HAP-1 (cell line): ENCODE results near the gene RBFOX1.

Experiments used
- DNase-seq, 2 experiments: peaks; one replicate each; pipeline ENCODE4 v3.0.0-alpha.2; 2016 to 2020; ENCODE audit warnings: low spot score in 2 of 2
- H3K27me3 ChIP-seq: fragments of 250-450 bp; sonication (Bioruptor Pico); 2 replicates; pipeline ENCODE4 v1.5.1; 2020; ENCODE audit warnings: low read depth, mild to moderate bottlenecking, moderate library complexity
- H3K36me3 ChIP-seq: fragments of 250-450 bp; sonication (Bioruptor Pico); replicated peaks from 2 replicates; pipeline ENCODE4 v1.5.1; 2020; ENCODE audit warnings: mild to moderate bottlenecking
- H3K4me1 ChIP-seq: fragments of 250-450 bp; sonication (Bioruptor Pico); 2 replicates; pipeline ENCODE4 v1.5.1; 2020; ENCODE audit warnings: mild to moderate bottlenecking
- H3K4me3 ChIP-seq: fragments of 250-450 bp; sonication (Bioruptor Pico); 2 replicates; pipeline ENCODE4 v1.5.1; 2020; ENCODE audit warnings: mild to moderate bottlenecking, moderate library complexity
- H3K9me3 ChIP-seq: fragments of 250-450 bp; sonication (Bioruptor Pico); 2 replicates; pipeline ENCODE4 v1.5.1; 2020; ENCODE audit warnings: mild to moderate bottlenecking, moderate library complexity
- in situ Hi-C: fragments of 300-500 bp; cut with MboI; formaldehyde crosslinking; loops from 3 replicates; pipeline ENCODE4 v1.14.3; 2020; ENCODE audit warnings: low sequenced_read_pairs, inconsistent platforms, mixed read lengths

RBFOX1 gene

DNA sequence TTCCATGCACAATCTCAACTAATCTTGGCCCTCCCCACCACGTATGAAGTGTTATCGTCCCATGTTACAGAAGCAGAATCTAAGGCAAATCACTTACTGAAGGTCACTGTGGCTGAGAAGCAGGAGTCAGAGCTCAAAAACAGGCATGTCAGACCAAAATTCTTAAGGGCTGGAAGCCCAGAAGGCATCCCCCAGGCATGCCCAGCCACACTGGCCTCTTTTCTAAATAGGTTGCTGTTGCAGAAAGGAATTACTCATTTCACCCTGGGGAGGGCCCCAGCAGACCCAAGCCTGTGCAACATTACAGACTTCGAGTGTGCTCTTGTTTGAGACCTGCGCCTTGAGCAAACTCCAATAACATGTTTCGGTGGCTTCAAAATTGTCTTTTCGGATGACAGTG lies 194.1 kb downstream of the RBFOX1 start:
- no peaks in the 10 kb centered on the region for H3K4me1 ChIP-seq
- no peaks in the 10 kb centered on the region for H3K9me3 ChIP-seq
- no peaks in the 10 kb centered on the region for H3K27me3 ChIP-seq
- in situ Hi-C loops, result no loop called here
- H3K4me3 ChIP-seq, result no peak overlapping the region
- H3K36me3 ChIP-seq, result no peaks in the 10 kb centered on the region
- no peak for DNase-seq

DNA sequence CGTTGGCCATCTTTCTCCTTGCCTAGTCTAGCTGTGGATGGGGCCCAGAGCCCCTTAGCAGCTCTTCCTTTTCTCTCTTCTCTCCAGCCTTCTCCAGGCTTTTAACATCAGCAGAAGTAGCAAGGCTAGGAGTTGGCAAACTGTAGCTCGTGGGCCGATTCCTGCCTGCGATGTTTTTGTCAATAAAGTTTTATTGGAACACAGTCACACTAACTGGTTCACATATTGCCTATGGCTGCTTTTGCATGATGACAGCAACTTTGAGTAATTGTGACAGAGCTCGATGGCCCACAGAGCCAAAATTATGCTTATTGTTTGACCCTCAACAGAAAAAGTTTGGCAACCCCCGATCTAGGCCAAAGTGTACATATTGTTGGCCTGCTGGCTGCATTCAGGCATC lies 199.9 kb downstream of the RBFOX1 start:
- H3K4me1 ChIP-seq, result no peaks in the 10 kb centered on the region
- in situ Hi-C loops, result no loop called here

DNA sequence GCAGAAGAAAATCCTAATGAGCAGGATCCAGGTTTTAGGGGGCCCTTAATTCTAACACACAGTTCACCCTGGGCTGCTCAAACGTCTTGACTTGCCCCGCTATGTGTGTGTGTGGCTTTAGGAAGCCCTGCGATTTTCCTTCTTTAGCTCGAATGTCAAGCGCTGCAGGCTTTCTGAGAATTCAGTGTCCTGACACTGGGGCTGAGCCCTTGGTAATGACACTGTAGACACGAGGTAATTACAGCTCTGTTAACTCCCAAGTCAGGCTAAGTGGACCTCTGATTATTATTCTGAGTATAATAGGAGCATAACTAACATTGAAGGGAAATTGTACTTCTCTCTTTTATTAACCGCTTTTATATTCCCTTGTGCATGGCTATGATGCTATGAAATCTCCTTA lies 202.1 kb downstream of the RBFOX1 start:
- H3K9me3 ChIP-seq, result no peaks in the 10 kb centered on the region
- in situ Hi-C loops, result no loop called here
- no peak overlapping the region for H3K4me3 ChIP-seq
- no peaks in the 10 kb centered on the region for H3K27me3 ChIP-seq
- no peak for DNase-seq
- no peaks in the 10 kb centered on the region for H3K36me3 ChIP-seq
- no peaks in the 10 kb centered on the region for H3K4me1 ChIP-seq

More for the DNA sequence above, 199.9 kb downstream of the RBFOX1 start:
- Histone ChIP-seq H3K27me3 (no peaks in the 10 kb centered on the region), H3K4me3 (no peak overlapping the region), H3K9me3 (no peaks in the 10 kb centered on the region), H3K36me3 (no peaks in the 10 kb centered on the region)
- no peak for DNase-seq

DNA sequence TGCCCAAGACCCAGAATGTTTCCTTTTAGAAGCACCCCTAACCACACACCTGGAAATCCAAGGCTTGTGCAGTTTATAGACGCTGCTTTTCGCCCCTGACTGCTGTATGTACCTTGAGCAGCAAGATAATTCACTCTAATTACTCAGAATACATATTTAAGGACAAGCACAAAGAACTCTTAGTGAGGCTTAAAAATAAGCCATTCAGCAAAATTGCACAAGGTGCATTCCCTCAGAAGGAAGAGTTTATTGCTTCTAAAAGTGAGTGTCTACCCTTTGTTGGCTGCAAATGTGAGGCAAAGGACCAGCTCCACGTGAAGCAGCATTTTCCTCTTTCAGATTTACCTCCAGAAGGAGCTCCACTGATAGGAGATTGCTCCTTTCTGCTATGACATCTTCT lies 208.4 kb downstream of the RBFOX1 start:
- Histone ChIP-seq H3K4me3 (no peak overlapping the region), H3K27me3 (no peaks in the 10 kb centered on the region), H3K9me3 (no peaks in the 10 kb centered on the region; the same call in 1 of the 2 replicates), H3K36me3 (no peaks in the 10 kb centered on the region), H3K4me1 (no peaks in the 10 kb centered on the region)
- in situ Hi-C loops, result no loop called here
- no peak for DNase-seq

DNA sequence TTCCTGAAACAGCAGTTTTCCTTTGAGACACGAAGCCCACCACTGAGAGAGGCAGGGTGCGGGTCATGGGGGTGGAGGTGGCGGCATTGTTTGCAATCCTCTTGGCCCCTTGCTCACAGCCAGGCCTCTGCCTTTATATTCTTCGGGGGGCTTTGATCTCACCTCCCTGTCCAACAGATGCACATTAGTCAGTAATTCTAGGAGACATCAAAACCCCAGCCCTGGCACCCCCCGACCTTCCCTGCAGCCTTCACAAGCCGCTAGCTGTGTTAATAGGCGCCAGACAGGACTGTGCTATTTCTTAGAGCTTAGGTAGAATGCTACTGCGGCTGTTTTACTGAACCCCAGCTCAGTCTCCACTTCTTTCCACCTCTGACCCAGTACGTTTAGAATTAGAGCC lies 212.6 kb downstream of the RBFOX1 start:
- Histone ChIP-seq H3K36me3 (no peaks in the 10 kb centered on the region), H3K4me3 (no peak overlapping the region), H3K9me3 (no peaks in the 10 kb centered on the region; the same call in 1 of the 2 replicates), H3K4me1 (no peaks in the 10 kb centered on the region), H3K27me3 (no peaks in the 10 kb centered on the region)
- DNase-seq, result no peak
- in situ Hi-C loops, result no loop called here

DNA sequence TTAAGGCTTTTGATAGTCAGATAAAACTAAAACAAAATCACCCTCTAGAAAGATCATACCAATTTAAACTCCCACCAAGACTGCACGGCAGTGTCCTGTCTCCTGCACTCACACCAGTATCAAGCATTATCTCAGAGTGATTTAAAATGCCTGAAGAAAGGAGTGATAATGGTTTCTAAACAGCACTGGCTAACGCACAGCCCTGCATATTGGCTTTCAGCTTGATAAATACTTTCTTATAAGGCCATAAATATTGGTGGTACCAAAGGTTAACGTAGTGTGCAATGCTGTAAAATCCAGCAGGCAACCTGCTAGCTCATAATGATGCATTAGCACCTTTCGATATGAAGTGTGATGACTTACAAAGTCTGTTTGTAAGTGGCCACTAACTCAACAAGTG lies 214.3 kb downstream of the RBFOX1 start:
- Histone ChIP-seq H3K36me3 (no peaks in the 10 kb centered on the region), H3K4me3 (no peak overlapping the region), H3K4me1 (no peaks in the 10 kb centered on the region), H3K9me3 (no peaks in the 10 kb centered on the region; the same call in 1 of the 2 replicates), H3K27me3 (no peaks in the 10 kb centered on the region)
- DNase-seq, result no peak
- in situ Hi-C loops, result no loop called here

DNA sequence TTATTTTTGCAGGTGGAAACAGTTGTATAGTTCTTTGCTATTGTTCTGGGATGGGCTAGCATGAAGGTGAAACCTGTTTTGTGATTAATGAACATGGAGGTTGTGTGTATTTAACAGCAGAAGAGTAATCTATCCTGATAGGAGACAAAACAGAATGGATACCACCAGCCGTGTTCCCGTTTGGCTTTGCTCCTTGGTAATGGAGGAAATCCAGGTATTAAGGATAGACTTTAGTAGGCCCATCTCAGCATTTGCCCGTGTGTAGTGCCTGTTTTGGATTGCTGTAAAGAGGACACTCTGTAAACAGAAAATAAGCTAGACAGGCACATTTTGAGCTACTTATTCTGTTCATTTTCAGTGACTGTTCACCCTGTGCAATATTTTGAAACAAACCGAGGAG lies 215.1 kb downstream of the RBFOX1 start:
- DNase-seq, result no peak
- H3K4me1 ChIP-seq, result no peaks in the 10 kb centered on the region
- in situ Hi-C loops, result no loop called here
- no peaks in the 10 kb centered on the region; the same call in 1 of the 2 replicates for H3K9me3 ChIP-seq
- H3K4me3 ChIP-seq, result no peak overlapping the region
- H3K27me3 ChIP-seq, result no peaks in the 10 kb centered on the region
- no peaks in the 10 kb centered on the region for H3K36me3 ChIP-seq

DNA sequence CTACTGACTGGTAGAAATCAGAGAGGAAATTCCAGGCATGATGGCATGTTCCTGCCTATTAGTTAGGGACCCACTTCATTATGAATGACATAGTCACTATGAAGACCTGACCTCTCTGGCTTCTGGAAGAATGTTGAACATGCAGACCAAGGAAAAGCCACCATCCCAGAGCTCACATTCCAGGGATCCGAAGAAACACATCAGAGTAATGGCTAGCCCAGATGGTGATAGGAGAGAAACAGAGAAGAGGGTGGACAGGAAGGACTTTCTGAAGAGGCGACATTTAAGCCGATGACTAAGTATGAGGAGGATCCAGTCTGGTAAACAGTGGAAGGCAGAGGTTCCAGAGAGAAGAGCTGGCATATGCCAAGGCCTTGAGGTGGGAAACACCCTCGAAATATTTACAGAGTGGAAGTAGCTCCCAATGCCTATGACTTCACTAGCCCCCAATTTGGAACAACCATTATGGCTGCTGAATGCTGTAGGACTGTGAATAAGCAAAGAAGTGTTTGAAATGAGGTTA lies 216.2 kb downstream of the RBFOX1 start:
- in situ Hi-C loops, result no loop called here
- H3K4me1 ChIP-seq, result no peaks in the 10 kb centered on the region
- no peak for DNase-seq
- no peaks in the 10 kb centered on the region for H3K36me3 ChIP-seq
- no peaks in the 10 kb centered on the region; the same call in 1 of the 2 replicates for H3K9me3 ChIP-seq
- no peaks in the 10 kb centered on the region for H3K27me3 ChIP-seq
- H3K4me3 ChIP-seq, result no peak overlapping the region

DNA sequence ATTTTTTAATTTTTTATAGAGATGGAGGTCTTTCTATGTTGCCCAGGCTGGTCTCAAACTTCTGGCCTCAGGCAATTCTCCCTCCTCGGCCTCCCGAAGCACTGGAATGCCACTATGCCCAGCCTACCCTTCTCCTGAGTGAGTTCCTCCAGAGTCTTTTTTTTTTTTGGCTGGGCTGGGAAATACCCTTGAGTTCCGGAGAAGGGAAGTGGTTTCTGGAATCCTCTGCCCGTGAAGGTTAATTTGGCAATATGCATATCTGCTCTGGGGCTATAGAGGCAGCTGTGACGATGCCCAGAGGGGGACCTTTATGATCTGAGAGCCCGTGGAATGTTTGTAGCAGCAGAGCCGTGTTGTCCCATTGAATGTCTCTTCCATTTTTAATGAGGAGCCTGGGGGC lies 217.5 kb downstream of the RBFOX1 start:
- Histone ChIP-seq H3K4me1 (no peaks in the 10 kb centered on the region), H3K9me3 (no peaks in the 10 kb centered on the region; the same call in 1 of the 2 replicates)
- in situ Hi-C loops, result no loop called here

DNA sequence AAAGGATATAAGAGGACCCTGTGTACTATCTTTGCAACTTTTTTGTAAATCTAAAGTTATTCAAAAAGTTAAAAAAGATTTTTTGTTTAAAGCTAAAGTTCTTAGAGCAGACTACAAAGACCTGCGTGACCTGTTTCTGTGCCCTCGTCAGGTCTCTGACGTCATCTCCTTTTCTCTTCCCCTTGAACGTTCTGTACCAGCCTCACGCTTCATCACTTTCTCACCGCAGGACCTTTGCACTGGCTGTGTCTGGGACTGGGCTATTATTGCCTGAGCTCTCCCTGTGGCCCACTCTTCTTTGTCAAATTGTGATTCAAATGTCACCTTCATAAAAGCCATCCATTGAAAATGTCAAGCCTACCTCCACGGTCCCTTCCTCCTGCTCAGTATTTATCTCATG lies 222.8 kb downstream of the RBFOX1 start:
- in situ Hi-C loops, result no loop called here
- no peaks in the 10 kb centered on the region for H3K36me3 ChIP-seq
- no peaks in the 10 kb centered on the region for H3K27me3 ChIP-seq
- H3K9me3 ChIP-seq, result no peaks in the 10 kb centered on the region
- H3K4me3 ChIP-seq, result no peak overlapping the region
- H3K4me1 ChIP-seq, result no peaks in the 10 kb centered on the region
- DNase-seq, result no peak

More for the DNA sequence above, 217.5 kb downstream of the RBFOX1 start:
- H3K36me3 ChIP-seq, result no peaks in the 10 kb centered on the region
- H3K27me3 ChIP-seq, result no peaks in the 10 kb centered on the region
- no peak overlapping the region for H3K4me3 ChIP-seq
- no peak for DNase-seq

DNA sequence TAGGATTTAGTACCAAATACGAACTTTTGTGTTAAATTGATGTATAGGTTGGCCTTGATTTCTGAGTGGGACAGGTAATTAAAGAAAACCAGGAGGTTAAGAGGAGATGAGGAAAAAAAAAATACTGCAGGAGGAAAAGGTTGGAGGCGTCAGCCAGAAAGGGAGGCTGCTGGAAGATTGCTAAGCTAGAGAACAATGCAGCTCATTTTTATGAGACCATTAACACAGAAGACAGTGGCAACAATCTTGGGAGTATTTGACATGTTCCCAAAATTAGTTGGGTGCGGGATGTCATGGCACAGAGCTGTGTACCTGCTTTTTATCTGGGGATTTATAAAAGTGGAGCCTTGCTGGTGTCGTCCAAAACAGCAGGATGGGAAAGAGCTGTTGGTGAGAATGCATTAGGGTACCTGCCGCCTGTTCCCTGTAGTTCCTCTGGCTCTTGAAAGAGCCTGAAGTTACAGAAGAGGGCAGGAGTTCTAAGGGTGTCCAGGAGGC lies 229.3 kb downstream of the RBFOX1 start:
- no peak for DNase-seq
- H3K27me3 ChIP-seq, result no peaks in the 10 kb centered on the region
- no peak overlapping the region for H3K4me3 ChIP-seq
- no peaks in the 10 kb centered on the region for H3K36me3 ChIP-seq
- H3K4me1 ChIP-seq, result no peaks in the 10 kb centered on the region
- in situ Hi-C loops, result no loop called here
- no peaks in the 10 kb centered on the region for H3K9me3 ChIP-seq

DNA sequence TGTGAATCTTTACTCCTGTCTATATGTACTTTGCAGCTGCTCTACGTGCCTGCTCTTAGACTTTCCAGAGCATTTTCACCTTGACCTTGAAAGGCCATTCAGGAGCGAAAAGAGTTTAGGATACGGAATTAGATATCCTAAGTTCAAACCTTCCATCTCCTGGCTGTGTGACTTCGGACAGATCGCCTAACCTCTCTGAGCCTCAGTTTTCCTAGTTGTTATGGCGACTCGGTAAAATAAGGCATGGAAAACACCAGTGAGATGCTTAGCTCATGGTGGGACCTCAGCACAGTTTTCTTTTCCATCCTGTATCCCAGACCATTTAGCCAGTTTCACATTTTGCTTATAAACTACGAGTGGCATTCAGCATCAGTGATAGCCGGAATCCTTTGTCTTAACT lies 233.7 kb downstream of the RBFOX1 start:
- Histone ChIP-seq H3K9me3 (no peaks in the 10 kb centered on the region), H3K27me3 (no peaks in the 10 kb centered on the region), H3K36me3 (no peaks in the 10 kb centered on the region), H3K4me1 (no peaks in the 10 kb centered on the region), H3K4me3 (no peak overlapping the region)
- DNase-seq, result no peak
- in situ Hi-C loops, result no loop called here

DNA sequence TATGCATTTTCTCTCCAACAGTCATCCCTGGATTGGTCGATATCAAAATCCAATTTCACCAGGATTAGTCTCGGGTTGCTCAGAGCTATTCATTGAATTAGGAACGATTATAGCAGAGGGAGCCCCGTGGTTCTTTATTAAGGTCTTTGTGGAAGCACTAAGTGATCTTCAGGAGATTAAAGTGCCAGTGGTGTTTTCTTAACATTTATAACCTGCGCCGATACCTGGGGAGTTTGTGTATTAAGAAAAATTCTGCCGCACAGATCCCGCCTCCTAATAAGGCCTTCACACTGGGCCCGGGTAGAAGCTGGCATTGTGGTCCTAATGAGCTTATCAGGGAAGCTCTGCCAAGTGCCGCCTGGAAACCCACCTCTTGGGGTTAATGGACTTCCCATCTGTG lies 238.7 kb downstream of the RBFOX1 start:
- in situ Hi-C loops, result no loop called here
- Histone ChIP-seq H3K4me3 (no peak overlapping the region), H3K4me1 (no peaks in the 10 kb centered on the region), H3K36me3 (no peaks in the 10 kb centered on the region), H3K27me3 (no peaks in the 10 kb centered on the region), H3K9me3 (no peaks in the 10 kb centered on the region)
- DNase-seq, result no peak

DNA sequence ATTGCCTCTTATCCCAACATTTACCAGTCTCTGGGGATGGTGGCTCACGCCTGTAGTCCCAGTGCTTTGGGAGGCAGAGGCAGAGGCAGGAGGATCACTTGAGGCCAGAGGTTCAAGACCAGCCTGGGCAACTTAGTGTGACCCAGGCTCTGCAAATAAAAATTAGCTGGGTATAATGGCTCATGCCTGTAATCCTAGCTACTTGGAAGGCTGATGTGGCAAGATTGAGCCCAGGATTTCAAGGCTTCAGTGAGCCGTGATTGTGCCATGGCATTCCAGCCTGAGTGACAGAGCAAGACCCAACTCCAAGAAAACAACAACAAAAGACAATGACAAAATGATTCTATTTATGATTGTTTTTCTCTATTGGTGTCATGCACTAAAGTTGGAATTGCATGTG lies 244.9 kb downstream of the RBFOX1 start:
- no peak for DNase-seq
- Histone ChIP-seq H3K4me1 (no peaks in the 10 kb centered on the region), H3K4me3 (no peak overlapping the region), H3K36me3 (no peaks in the 10 kb centered on the region), H3K27me3 (no peaks in the 10 kb centered on the region), H3K9me3 (no peaks in the 10 kb centered on the region)
- in situ Hi-C loops, result no loop called here

DNA sequence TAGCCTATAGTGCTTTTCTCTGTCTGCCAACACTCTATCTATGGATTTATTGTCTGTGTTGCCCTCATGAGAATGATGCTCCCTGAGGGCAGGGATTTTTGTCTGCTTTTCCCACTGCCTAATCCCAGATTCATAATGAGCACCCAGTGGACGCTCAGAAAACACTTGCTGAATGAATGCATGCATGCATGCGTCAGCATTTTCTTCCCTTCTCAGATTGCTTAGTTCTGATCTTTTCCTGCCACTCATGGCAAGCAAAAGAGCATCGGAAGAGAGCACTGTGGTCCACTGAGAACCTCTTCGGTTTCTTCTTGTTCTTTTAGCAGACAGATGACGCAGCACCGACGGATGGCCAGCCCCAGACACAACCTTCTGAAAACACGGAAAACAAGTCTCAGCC lies 246.8 kb downstream of the RBFOX1 start:
- Histone ChIP-seq H3K4me1 (no peaks in the 10 kb centered on the region), H3K36me3 (no peaks in the 10 kb centered on the region), H3K9me3 (no peaks in the 10 kb centered on the region), H3K4me3 (no peak overlapping the region), H3K27me3 (no peaks in the 10 kb centered on the region)
- DNase-seq, result no peak
- in situ Hi-C loops, result no loop called here
